NT2/D1 (cell line): ENCODE data around the gene DUSP6.

ENCODE experiments used
- SUZ12 ChIP-seq: IDR thresholded peaks from 2 replicates; pipeline ENCODE4 v1.6.1; 2011; ENCODE audit not compliant: insufficient read length, insufficient read depth; ENCODE audit errors: extremely low read depth
- YY1 ChIP-seq: IDR thresholded peaks from 2 replicates; pipeline ENCODE4 v1.6.1; 2011; ENCODE audit not compliant: insufficient read length, insufficient read depth
- ZNF274 ChIP-seq: IDR thresholded peaks from 2 replicates; pipeline ENCODE4 v1.6.1; 2011; ENCODE audit warnings: mild to moderate bottlenecking, low read depth, low read length

GRCh38 chr12:89353823-89354611 is 1.7 kb upstream of the DUSP6 start:
- TF ChIP-seq YY1: no peak
- TF ChIP-seq ZNF274: no peak
- peak; percentile 3 for TF ChIP-seq SUZ12
